HepG2 (cell line): Measurements from ENCODE around the gene PSMD3. TPM values are rescaled to one million over a fixed set of nuclear protein-coding genes. Genes with fewer than 3 reads are reported as not detected.

ENCODE experiments used
- ARID5B ChIP-seq: IDR thresholded peaks from 2 replicates; pipeline ENCODE4 v1.4.0; 2020; ENCODE audit warnings: mild to moderate bottlenecking, missing genetic modification reagents
- CAMTA2 ChIP-seq: sonication (generic); formaldehyde crosslinking; IDR thresholded peaks from 2 replicates; pipeline ENCODE4 v1.4.0; 2020; ENCODE audit warnings: mild to moderate bottlenecking, missing genetic modification reagents, borderline replicate concordance
- MED1 ChIP-seq: sonication (generic); formaldehyde crosslinking; IDR thresholded peaks from 2 replicates; pipeline ENCODE4 v1.4.0; 2020; ENCODE audit warnings: missing genetic modification reagents
- MTF1 ChIP-seq: sonication (generic); formaldehyde crosslinking; IDR thresholded peaks from 2 replicates; pipeline ENCODE4 v1.5.0; 2020; ENCODE audit warnings: missing genetic modification reagents
- NR2F6 ChIP-seq, 2 experiments: IDR thresholded peaks; 2 replicates each; pipeline ENCODE4 v1.6.1; 2016; ENCODE audit warnings: antibody characterized with exemption in 1 of 2, mild to moderate bottlenecking in 1 of 2
- ZMYM3 ChIP-seq: sonication (generic); formaldehyde crosslinking; IDR thresholded peaks from 2 replicates; pipeline ENCODE4 v1.5.1; 2020; ENCODE audit warnings: mild to moderate bottlenecking, missing genetic modification reagents
- ZNF121 ChIP-seq: sonication (generic); formaldehyde crosslinking; IDR thresholded peaks from 2 replicates; pipeline ENCODE4 v1.5.0; 2020; ENCODE audit warnings: mild to moderate bottlenecking, missing genetic modification reagents
- ZNF138 ChIP-seq: sonication (generic); formaldehyde crosslinking; IDR thresholded peaks from 2 replicates; pipeline ENCODE4 v1.5.0; 2020; ENCODE audit warnings: mild to moderate bottlenecking, low read depth, missing genetic modification reagents
- ZSCAN22 ChIP-seq: sonication (generic); formaldehyde crosslinking; IDR thresholded peaks from 2 replicates; pipeline ENCODE4 v1.4.0; 2020; ENCODE audit warnings: mild to moderate bottlenecking, missing genetic modification reagents
- polyA plus RNA-seq, 8 experiments: library from polyadenylated mRNA; depleted of rRNA in 3 of 8; stranded (reverse) in 7 of 8; unstranded in 1 of 8; fragments of >200 nt; fragmentation: Illumina TruSeq in 4 of 8; extraction: Trizol in 4 of 8; gene quantifications; 2 replicates each; pipeline versions ENCODE4 v1.2.1 to v1.2.3, GENCODE V29; 2011 to 2016; ENCODE audit warnings: low read depth in 4 of 8, missing spikeins in 1 of 8, mixed read lengths in 1 of 8; ENCODE audit not compliant: insufficient read depth in 1 of 8
- total RNA-seq, 5 experiments: library from RNA; depleted of rRNA; stranded (reverse); fragments of >200 nt; fragmentation: Illumina TruSeq; extraction: Trizol; gene quantifications; 2 replicates each; pipeline ENCODE4 v1.2.3, GENCODE V29; 2016; ENCODE audit warnings: low read depth in 1 of 5

PSMD3 gene
- total and polyA plus RNA-seq, 2 of the 13 experiments (the other 11 are each of a cell fraction or from before 2014, with no cell fraction given), result 97.4 to 146 TPM

GRCh38 chr17:39938140-39938869 is 42.3 kb upstream of the PSMD3 start (continued):
- no peak for TF ChIP-seq ZNF138 (CRISPR knock-in tag)
- no peak for TF ChIP-seq NR2F6 (IDR thresholded peaks at IDR 0.05)
- TF ChIP-seq NR2F6 (CRISPR knock-in tag; IDR thresholded peaks at IDR 0.05), result peak; percentile 67
- peak; percentile 50; the same call in 1 of the 2 replicates for TF ChIP-seq ZMYM3
- TF ChIP-seq ZNF121, result peak; percentile 94
- TF ChIP-seq MED1 (CRISPR knock-in tag), result peak; percentile 50; the same call in 1 of the 2 replicates
- no peak for TF ChIP-seq MTF1 (CRISPR knock-in tag)
- TF ChIP-seq ARID5B, result peak; percentile 50; the same call in 1 of the 2 replicates
- no peak for TF ChIP-seq ZSCAN22 (CRISPR knock-in tag)
- no peak for TF ChIP-seq CAMTA2 (CRISPR knock-in tag)
